ENCODE measurements around the gene SEC16A.

The SEC16A gene

GRCh38 chr9:136470792-136471469, 11.9 kb downstream of the SEC16A start:
- no peak overlapping the region for H3K4me3 ChIP-seq (ENCODE audit: insufficient read depth, low read depth, low read length)
- WGBS, 2 experiments: 93 to 97% methylated on average over 12 of the region's 12 CpGs
- peaks cover 62% of the 10 kb centered on the region for H3K36me3 ChIP-seq (ENCODE audit: control insufficient read depth, insufficient read depth, low read length)
- no peaks in the 10 kb centered on the region for H3K4me1 ChIP-seq (ENCODE audit: control insufficient read depth, insufficient read depth, low read length)
- H3K27me3 ChIP-seq (ENCODE audit: control insufficient read depth, insufficient read depth, low read length, poor library complexity, severe bottlenecking): no peaks in the 10 kb centered on the region
- H3K9me3 ChIP-seq (ENCODE audit: control insufficient read depth, low read length): no peaks in the 10 kb centered on the region
- H3K27ac ChIP-seq (ENCODE audit: insufficient read depth, low read depth, low read length, poor library complexity, severe bottlenecking): no peak overlapping the region

DNA sequence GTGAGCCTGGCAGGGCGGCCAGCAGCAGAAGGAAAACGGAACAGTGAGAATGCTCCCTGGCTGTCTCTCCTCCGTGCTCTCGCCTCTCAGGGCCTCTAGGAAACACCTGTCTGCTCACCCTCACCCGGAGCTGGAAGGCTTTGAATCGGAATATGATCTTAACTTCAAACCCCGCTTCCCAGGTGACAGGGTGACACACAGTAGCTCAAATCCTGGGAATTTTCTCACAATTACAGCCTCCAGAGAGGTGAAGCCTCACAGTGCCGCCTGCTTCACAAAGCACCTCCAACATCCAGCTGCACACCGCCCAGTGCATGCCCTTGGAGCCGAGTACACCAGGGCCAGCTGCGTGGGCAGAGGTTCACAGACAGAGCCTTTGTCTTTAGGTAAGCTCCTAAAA, 12.5 kb downstream of the SEC16A start:
- Histone ChIP-seq H3K4me1 (ENCODE audit: control insufficient read depth, insufficient read depth, low read length) (no peaks in the 10 kb centered on the region), H3K4me3 (ENCODE audit: insufficient read depth, low read depth, low read length) (no peak overlapping the region), H3K27ac (ENCODE audit: insufficient read depth, low read depth, low read length, poor library complexity, severe bottlenecking) (no peak overlapping the region), H3K27me3 (ENCODE audit: control insufficient read depth, insufficient read depth, low read length, poor library complexity, severe bottlenecking) (no peaks in the 10 kb centered on the region), H3K9me3 (ENCODE audit: control insufficient read depth, low read length) (no peaks in the 10 kb centered on the region), H3K36me3 (ENCODE audit: control insufficient read depth, insufficient read depth, low read length) (peaks cover 62% of the 10 kb centered on the region)
- 96% methylated on average over 11 of the region's 11 CpGs for WGBS, 2 experiments

DNA sequence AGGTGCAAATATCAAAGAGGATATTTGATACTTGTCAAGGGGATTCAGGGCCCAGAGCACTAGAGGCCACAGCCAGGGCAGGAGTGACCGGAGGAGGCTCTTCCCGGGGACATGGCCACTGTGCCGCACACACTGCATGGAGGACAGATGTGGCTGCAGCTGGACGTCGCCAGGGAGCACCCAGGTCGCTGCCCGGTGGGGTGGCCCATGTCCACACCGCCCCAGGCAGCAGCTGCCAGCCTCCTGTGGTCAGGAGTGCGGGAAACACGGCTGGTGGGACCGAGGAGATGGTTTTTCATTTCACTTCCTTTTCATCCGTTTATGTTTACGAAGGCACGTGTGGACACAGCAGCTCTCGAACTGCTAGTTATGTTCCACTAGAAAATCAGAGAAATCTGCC, 15.1 kb downstream of the SEC16A start:
- peaks cover 62% of the 10 kb centered on the region for H3K36me3 ChIP-seq (ENCODE audit: control insufficient read depth, insufficient read depth, low read length)
- WGBS, 2 experiments: 93 to 96% methylated on average over 15 of the region's 15 CpGs
- H3K4me3 ChIP-seq (ENCODE audit: insufficient read depth, low read depth, low read length): no peak overlapping the region
- no peaks in the 10 kb centered on the region for H3K9me3 ChIP-seq (ENCODE audit: control insufficient read depth, low read length)
- H3K27me3 ChIP-seq (ENCODE audit: control insufficient read depth, insufficient read depth, low read length, poor library complexity, severe bottlenecking): no peaks in the 10 kb centered on the region
- H3K27ac ChIP-seq (ENCODE audit: insufficient read depth, low read depth, low read length, poor library complexity, severe bottlenecking): no peak overlapping the region
- H3K4me1 ChIP-seq (ENCODE audit: control insufficient read depth, insufficient read depth, low read length): no peaks in the 10 kb centered on the region

DNA sequence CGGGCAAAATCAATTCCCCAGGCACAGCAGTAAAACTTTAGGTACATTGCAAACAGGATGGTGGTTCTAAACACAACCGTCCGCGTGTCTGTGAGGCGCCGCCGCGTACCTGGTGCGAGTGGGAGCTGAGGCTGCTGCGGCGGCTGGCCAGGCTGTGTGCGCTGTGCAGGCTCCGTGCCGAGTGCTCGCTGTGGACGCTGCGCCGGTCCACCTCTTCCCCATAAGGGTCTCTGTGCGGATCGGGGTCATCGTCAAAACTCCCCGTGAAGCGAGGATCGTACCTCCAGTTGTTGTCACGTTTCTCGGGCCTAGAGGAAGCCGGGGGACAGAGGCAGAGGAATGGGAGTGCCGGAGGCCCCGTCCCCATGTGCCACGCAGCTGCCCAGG, 16.7 kb downstream of the SEC16A start:
- Histone ChIP-seq H3K4me3 (ENCODE audit: insufficient read depth, low read depth, low read length) (no peak overlapping the region), H3K27me3 (ENCODE audit: control insufficient read depth, insufficient read depth, low read length, poor library complexity, severe bottlenecking) (no peaks in the 10 kb centered on the region), H3K27ac (ENCODE audit: insufficient read depth, low read depth, low read length, poor library complexity, severe bottlenecking) (no peak overlapping the region), H3K4me1 (ENCODE audit: control insufficient read depth, insufficient read depth, low read length) (no peaks in the 10 kb centered on the region), H3K9me3 (ENCODE audit: control insufficient read depth, low read length) (no peaks in the 10 kb centered on the region), H3K36me3 (ENCODE audit: control insufficient read depth, insufficient read depth, low read length) (peaks cover 54% of the 10 kb centered on the region)
- 97% methylated on average over 30 of the region's 30 CpGs for WGBS, 2 experiments

DNA sequence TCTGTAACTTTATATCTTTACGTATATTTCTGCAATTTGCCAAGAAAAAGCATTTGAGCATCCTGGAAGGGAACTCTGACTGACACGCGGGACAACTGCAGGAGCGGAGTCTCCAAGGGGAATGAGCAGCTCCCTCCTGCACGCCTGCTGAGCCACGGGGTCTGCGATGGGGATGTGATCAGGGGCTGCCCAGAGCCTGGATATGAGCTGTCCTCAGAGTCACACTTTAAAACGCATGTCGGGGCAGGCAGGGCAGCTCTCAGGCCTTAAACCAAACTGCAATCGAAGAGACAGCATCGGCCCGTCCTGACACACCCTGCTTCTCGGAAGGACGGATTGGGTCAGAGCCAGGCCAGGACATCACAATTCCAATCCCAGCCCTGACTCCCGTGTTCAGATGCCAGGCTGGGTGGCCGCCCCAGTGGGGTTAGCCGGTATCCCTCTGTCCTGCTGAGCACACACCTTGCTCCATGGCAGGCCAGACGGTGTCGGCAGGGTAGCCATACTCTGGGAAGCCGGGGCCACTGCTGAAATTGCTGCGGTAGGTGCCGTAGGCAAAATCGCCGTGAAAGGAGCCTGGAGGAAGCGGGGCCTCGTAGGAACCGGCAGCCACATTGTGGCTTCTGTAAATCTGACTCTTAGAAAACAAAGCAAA, 17.2 kb downstream of the SEC16A start:
- WGBS, 2 experiments: 96 to 97% methylated on average over 27 of the region's 27 CpGs
- Histone ChIP-seq H3K27me3 (ENCODE audit: control insufficient read depth, insufficient read depth, low read length, poor library complexity, severe bottlenecking) (no peaks in the 10 kb centered on the region), H3K9me3 (ENCODE audit: control insufficient read depth, low read length) (no peaks in the 10 kb centered on the region), H3K27ac (ENCODE audit: insufficient read depth, low read depth, low read length, poor library complexity, severe bottlenecking) (no peak overlapping the region), H3K36me3 (ENCODE audit: control insufficient read depth, insufficient read depth, low read length) (peaks cover 57% of the 10 kb centered on the region), H3K4me3 (ENCODE audit: insufficient read depth, low read depth, low read length) (no peak overlapping the region), H3K4me1 (ENCODE audit: control insufficient read depth, insufficient read depth, low read length) (no peaks in the 10 kb centered on the region)

DNA sequence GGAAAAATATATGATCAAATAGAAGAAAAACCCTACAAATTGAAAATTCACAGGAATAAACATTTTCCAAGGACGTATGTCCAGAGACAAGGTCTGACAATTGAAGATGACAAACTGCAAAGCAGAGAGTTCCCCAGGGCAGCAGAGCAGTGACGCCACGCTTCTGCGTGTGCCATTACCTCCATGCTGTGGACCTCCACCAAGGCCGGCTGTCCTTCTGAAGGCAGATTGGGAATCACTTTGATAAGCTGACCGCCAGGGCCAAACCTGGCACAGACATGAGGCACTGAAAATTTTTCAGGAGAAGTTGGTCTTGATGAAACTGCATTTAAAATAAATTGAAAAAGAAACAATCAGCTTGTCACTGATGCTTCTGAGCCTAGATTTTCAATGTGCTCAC, 18.6 kb downstream of the SEC16A start:
- 95 to 96% methylated on average over 6 of the region's 6 CpGs for WGBS, 2 experiments
- H3K27ac ChIP-seq (ENCODE audit: insufficient read depth, low read depth, low read length, poor library complexity, severe bottlenecking): no peak overlapping the region

DNA sequence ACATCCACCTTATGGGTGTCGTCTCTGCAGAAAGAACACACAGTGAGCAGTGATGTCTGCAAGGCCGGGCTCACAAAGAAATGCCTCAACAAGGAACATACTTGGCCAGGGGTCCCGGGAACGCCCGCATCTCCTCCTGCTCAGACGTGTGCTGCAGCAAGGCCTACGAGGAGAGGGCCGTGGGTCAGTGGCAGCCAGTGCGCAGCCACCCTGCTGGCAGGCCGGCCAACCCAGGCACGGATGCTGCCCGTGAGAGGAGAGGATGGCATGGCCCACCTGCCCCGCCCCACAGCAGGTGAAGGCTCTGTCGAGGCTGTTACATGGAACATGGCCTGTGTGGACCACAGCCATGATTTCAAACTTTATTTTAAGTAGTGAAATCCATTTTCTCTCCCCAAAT, 19.3 kb downstream of the SEC16A start:
- WGBS, 2 experiments: 96 to 97% methylated on average over 14 of the region's 14 CpGs
- H3K9me3 ChIP-seq (ENCODE audit: control insufficient read depth, low read length): no peaks in the 10 kb centered on the region
- H3K4me1 ChIP-seq (ENCODE audit: control insufficient read depth, insufficient read depth, low read length): no peaks in the 10 kb centered on the region
- no peaks in the 10 kb centered on the region for H3K27me3 ChIP-seq (ENCODE audit: control insufficient read depth, insufficient read depth, low read length, poor library complexity, severe bottlenecking)
- no peak overlapping the region for H3K27ac ChIP-seq (ENCODE audit: insufficient read depth, low read depth, low read length, poor library complexity, severe bottlenecking)
- H3K36me3 ChIP-seq (ENCODE audit: control insufficient read depth, insufficient read depth, low read length): peaks cover 75% of the 10 kb centered on the region
- H3K4me3 ChIP-seq (ENCODE audit: insufficient read depth, low read depth, low read length): no peak overlapping the region

More for the DNA sequence above, 18.6 kb downstream of the SEC16A start:
- Histone ChIP-seq H3K36me3 (ENCODE audit: control insufficient read depth, insufficient read depth, low read length) (peaks cover 68% of the 10 kb centered on the region), H3K4me1 (ENCODE audit: control insufficient read depth, insufficient read depth, low read length) (no peaks in the 10 kb centered on the region), H3K27me3 (ENCODE audit: control insufficient read depth, insufficient read depth, low read length, poor library complexity, severe bottlenecking) (no peaks in the 10 kb centered on the region), H3K9me3 (ENCODE audit: control insufficient read depth, low read length) (no peaks in the 10 kb centered on the region), H3K4me3 (ENCODE audit: insufficient read depth, low read depth, low read length) (no peak overlapping the region)

DNA sequence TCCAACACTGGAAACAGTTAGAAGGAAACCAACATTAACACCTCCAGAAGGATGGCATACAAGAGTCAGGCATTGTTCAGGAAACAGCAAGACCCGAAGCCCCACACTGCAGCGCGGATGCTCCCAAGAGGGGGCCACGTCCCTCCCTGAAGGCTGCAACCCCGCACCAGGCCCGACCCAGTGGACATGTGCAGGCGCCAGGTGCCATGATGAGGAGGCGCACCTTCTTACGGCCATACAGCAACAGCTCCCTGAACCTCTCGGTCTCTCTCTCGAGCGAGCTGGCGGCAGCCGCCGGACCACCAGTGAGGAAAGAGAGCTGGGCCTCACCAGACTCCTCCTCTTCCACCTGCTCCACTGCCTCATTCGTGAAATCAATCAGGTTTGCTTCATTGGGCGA, 20.2 kb downstream of the SEC16A start:
- Histone ChIP-seq H3K4me1 (ENCODE audit: control insufficient read depth, insufficient read depth, low read length) (no peaks in the 10 kb centered on the region), H3K9me3 (ENCODE audit: control insufficient read depth, low read length) (no peaks in the 10 kb centered on the region), H3K27ac (ENCODE audit: insufficient read depth, low read depth, low read length, poor library complexity, severe bottlenecking) (no peak overlapping the region), H3K4me3 (ENCODE audit: insufficient read depth, low read depth, low read length) (no peak overlapping the region), H3K27me3 (ENCODE audit: control insufficient read depth, insufficient read depth, low read length, poor library complexity, severe bottlenecking) (no peaks in the 10 kb centered on the region), H3K36me3 (ENCODE audit: control insufficient read depth, insufficient read depth, low read length) (peaks cover 70% of the 10 kb centered on the region)
- 96 to 98% methylated on average over 17 of the region's 17 CpGs for WGBS, 2 experiments

DNA sequence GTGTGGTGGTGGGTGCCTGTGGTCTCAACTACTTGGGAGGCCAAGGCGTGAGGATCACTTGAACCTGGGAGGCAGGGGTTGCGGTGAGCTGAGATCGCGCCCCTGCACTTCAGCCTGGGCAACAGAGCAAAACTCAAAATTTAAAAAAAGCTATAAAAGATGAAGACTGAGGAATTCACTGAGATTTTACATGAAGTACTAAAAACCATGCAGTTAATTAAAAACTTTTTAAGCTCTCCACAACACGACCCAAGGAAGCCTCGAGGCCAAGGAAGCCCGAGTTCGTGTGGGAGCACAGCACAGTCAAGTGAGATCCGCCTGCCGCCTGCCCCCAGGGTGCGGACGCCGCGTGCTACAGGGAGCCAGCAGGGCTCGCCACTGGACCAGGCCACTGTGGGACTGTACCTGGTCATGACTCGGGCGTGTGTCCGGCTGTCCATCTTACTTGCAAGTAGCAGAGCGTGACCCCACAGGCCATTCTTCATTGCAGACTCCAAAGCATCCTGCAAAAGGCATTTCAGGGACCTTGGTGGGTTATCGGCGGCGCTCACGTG, 22.0 kb downstream of the SEC16A start:
- WGBS, 2 experiments: 95 to 96% methylated on average over 23 of the region's 23 CpGs
- no peaks in the 10 kb centered on the region for H3K4me1 ChIP-seq (ENCODE audit: control insufficient read depth, insufficient read depth, low read length)
- no peaks in the 10 kb centered on the region for H3K27me3 ChIP-seq (ENCODE audit: control insufficient read depth, insufficient read depth, low read length, poor library complexity, severe bottlenecking)
- no peak overlapping the region for H3K27ac ChIP-seq (ENCODE audit: insufficient read depth, low read depth, low read length, poor library complexity, severe bottlenecking)
- no peaks in the 10 kb centered on the region for H3K9me3 ChIP-seq (ENCODE audit: control insufficient read depth, low read length)
- no peak overlapping the region for H3K4me3 ChIP-seq (ENCODE audit: insufficient read depth, low read depth, low read length)
- peaks cover 70% of the 10 kb centered on the region for H3K36me3 ChIP-seq (ENCODE audit: control insufficient read depth, insufficient read depth, low read length)

DNA sequence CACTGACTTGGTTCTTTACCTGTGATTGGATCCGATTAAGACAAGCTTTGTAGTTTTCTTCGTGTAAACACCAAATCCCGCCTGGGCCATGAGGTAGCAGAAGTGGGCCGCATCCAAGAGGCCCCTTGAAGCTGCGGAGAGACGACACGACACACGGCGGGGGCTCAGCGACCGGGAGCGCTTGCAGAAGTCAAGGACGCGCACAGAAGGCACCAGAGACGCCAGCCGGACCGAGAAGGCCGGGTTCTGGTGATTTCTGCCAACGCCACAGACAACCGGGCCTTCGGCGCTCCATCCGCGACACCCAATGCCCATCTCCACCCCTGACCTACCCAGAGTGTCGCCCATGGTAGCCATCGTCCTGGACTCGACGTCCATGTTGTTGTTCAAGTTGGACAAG, 23.4 kb downstream of the SEC16A start:
- WGBS, 2 experiments: 92 to 93% methylated on average over 28 of the region's 28 CpGs
- H3K27me3 ChIP-seq (ENCODE audit: control insufficient read depth, insufficient read depth, low read length, poor library complexity, severe bottlenecking): no peaks in the 10 kb centered on the region
- peaks cover 70% of the 10 kb centered on the region for H3K36me3 ChIP-seq (ENCODE audit: control insufficient read depth, insufficient read depth, low read length)
- no peak overlapping the region for H3K4me3 ChIP-seq (ENCODE audit: insufficient read depth, low read depth, low read length)
- H3K27ac ChIP-seq (ENCODE audit: insufficient read depth, low read depth, low read length, poor library complexity, severe bottlenecking): no peak overlapping the region
- H3K4me1 ChIP-seq (ENCODE audit: control insufficient read depth, insufficient read depth, low read length): no peaks in the 10 kb centered on the region
- no peaks in the 10 kb centered on the region for H3K9me3 ChIP-seq (ENCODE audit: control insufficient read depth, low read length)
